ENCODE results near the gene DNAJB8. TPM values are rescaled to one million over a fixed set of nuclear protein-coding genes. Genes with fewer than 3 reads are reported as not detected.

DNAJB8 gene
- total and polyA plus RNA-seq, 12 donors, result not detected

GRCh38 chr3:128475355-128475754, 8.7 kb upstream of the DNAJB8 start:
- Histone ChIP-seq H3K27me3 (peaks cover 0 to 26% (median 13%) of the 10 kb centered on the region in 7 donors), H3K4me3 (no peak overlapping the region), H3K36me3 (peaks cover 0 to 21% (median 0%) of the 10 kb centered on the region in 9 donors), H3K9me3 (no peaks in the 10 kb centered on the region), H3K4me1 (peaks cover 0 to 16% (median 7%) of the 10 kb centered on the region in 9 donors), H3K27ac (no peak overlapping the region)
- no peak for TF ChIP-seq CTCF (IDR thresholded peaks at IDR 0.05)
- intact Hi-C loops (cut with DNase I), result loop anchor here in 2 of 10 donors (5.0 kb wide), 1 partner anchor 48 kb away; no protein-coding TSS in a partner anchor
- WGBS, 2 donors, result 87 to 90% methylated on average over 8 of the region's 8 CpGs
- DNase-seq (no peak), ATAC-seq (no peak)

GRCh38 chr3:128473737-128474136, 7.0 kb upstream of the DNAJB8 start:
- no peaks in the 10 kb centered on the region for H3K9me3 ChIP-seq
- ATAC-seq (no peak), DNase-seq (no peak)
- peaks cover 0 to 6% (median 0%) of the 10 kb centered on the region in 9 donors for H3K36me3 ChIP-seq
- H3K4me1 ChIP-seq, result peaks cover 0 to under 1% (median 0%) of the 10 kb centered on the region in 9 donors
- WGBS, 2 donors, result 50 to 55% methylated on average over 4 of the region's 4 CpGs
- H3K4me3 ChIP-seq, result no peak overlapping the region
- intact Hi-C loops (cut with DNase I), result no loop called here
- H3K27ac ChIP-seq, result no peak overlapping the region
- TF ChIP-seq CTCF (IDR thresholded peaks at IDR 0.05), result no peak
- H3K27me3 ChIP-seq, result peaks cover 0 to 31% (median 7%) of the 10 kb centered on the region in 7 donors

GRCh38 chr3:128473180-128473519, 6.5 kb upstream of the DNAJB8 start:
- Histone ChIP-seq H3K36me3 (peaks cover 0 to under 1% (median 0%) of the 10 kb centered on the region in 9 donors), H3K27ac (no peak overlapping the region), H3K4me1 (no peaks in the 10 kb centered on the region), H3K27me3 (peaks cover 0 to 37% (median 10%) of the 10 kb centered on the region in 7 donors), H3K9me3 (no peaks in the 10 kb centered on the region), H3K4me3 (no peak overlapping the region)
- 36% methylated on average over 6 of the region's 6 CpGs for WGBS, 2 donors
- no peak for DNase-seq
- no peak for TF ChIP-seq CTCF (IDR thresholded peaks at IDR 0.05)
- ATAC-seq, result peak in 2 of 8 donors; percentile 15 to 39
- intact Hi-C loops (cut with DNase I), result no loop called here

GRCh38 chr3:128472449-128473179, 5.9 kb upstream of the DNAJB8 start:
- H3K27ac ChIP-seq, result no peak overlapping the region
- no peaks in the 10 kb centered on the region for H3K4me1 ChIP-seq
- intact Hi-C loops (cut with DNase I), result no loop called here
- H3K36me3 ChIP-seq, result no peaks in the 10 kb centered on the region
- no peak overlapping the region for H3K4me3 ChIP-seq
- DNase-seq (no peak), ATAC-seq (no peak)
- no peaks in the 10 kb centered on the region for H3K9me3 ChIP-seq
- peaks cover 0 to 42% (median 14%) of the 10 kb centered on the region in 7 donors for H3K27me3 ChIP-seq
- no peak for TF ChIP-seq CTCF (IDR thresholded peaks at IDR 0.05)
- WGBS, 2 donors, result 77 to 81% methylated on average over 13 of the region's 13 CpGs
